H1 (cell line): ENCODE measurements around the gene TSR3. TPM values are rescaled to one million over a fixed set of nuclear protein-coding genes. Genes with fewer than 3 reads are reported as not detected.

ENCODE experiments used
- CBX5 ChIP-seq: fragments of 300-800, 300-1000 bp; sonication (generic); IDR thresholded peaks from 2 replicates; pipeline ENCODE4 v1.7.1; 2016; ENCODE audit warnings: antibody characterized with exemption, low read length, low read depth
- CBX8 ChIP-seq: fragments of 300-800, 300-1000 bp; sonication (generic); IDR thresholded peaks from 2 replicates; pipeline ENCODE4 v1.7.1; 2016; ENCODE audit warnings: low read depth, low read length, borderline replicate concordance
- MAX ChIP-seq: IDR thresholded peaks from 2 replicates; pipeline ENCODE4 v1.6.1; 2012; ENCODE audit warnings: inconsistent platforms
- RBBP5 ChIP-seq: IDR thresholded peaks from 2 replicates; pipeline ENCODE4 v1.7.1; 2012; ENCODE audit warnings: low read depth, mild to moderate bottlenecking, inconsistent platforms, low read length, moderate library complexity, borderline replicate concordance
- SP1 ChIP-seq: IDR thresholded peaks from 2 replicates; pipeline ENCODE4 v1.6.1; 2011; ENCODE audit warnings: low read depth, low read length
- TAF7 ChIP-seq: optimal IDR thresholded peaks from 2 replicates; pipeline ENCODE3; 2011; ENCODE audit warnings: low read depth, mild to moderate bottlenecking, inconsistent platforms, low read length, moderate library complexity, borderline replicate concordance
- polyA plus RNA-seq, 7 experiments: library from polyadenylated mRNA; depleted of rRNA in 3 of 7; stranded (reverse) in 5 of 7; unstranded in 2 of 7; fragments of >200 nt in 5 of 7; fragments of 200-250 nt in 2 of 7; gene quantifications; 1 replicate in 5 of 7; 2 replicates in 1 of 7; 4 replicates in 1 of 7; pipeline versions ENCODE4 v1.2.1 to v1.2.3, GENCODE V29; 2011 to 2013; ENCODE audit warnings: missing spikeins in 2 of 7, mixed read lengths in 2 of 7
- total RNA-seq: library from RNA; stranded (reverse); fragmentation: NEBNext Ultra II Directional; extraction: Animal tissue kit (Norgen Biotek cat#: 25700); gene quantifications from 2 replicates; pipeline ENCODE4 v1.2.1, GENCODE V29; 2021
- TF ChIP-seq, protein P1 (sequence below): fragments of 300-600 bp; sonication (generic); IDR thresholded peaks from 2 replicates; pipeline ENCODE4 v1.7.1; 2012; ENCODE audit warnings: low read length, moderate library complexity, mild to moderate bottlenecking, inconsistent platforms; ENCODE audit not compliant: insufficient replicate concordance

TSR3 gene
- total and polyA plus RNA-seq, 2 of the 8 experiments (the other 6 are each of a cell fraction or from before 2014, with no cell fraction given) = 43.1 to 52.3 TPM

GRCh38 chr16:1315081-1316032 is 36.3 kb downstream of the TSR3 start (continued):
- TF ChIP-seq, protein P1, sequence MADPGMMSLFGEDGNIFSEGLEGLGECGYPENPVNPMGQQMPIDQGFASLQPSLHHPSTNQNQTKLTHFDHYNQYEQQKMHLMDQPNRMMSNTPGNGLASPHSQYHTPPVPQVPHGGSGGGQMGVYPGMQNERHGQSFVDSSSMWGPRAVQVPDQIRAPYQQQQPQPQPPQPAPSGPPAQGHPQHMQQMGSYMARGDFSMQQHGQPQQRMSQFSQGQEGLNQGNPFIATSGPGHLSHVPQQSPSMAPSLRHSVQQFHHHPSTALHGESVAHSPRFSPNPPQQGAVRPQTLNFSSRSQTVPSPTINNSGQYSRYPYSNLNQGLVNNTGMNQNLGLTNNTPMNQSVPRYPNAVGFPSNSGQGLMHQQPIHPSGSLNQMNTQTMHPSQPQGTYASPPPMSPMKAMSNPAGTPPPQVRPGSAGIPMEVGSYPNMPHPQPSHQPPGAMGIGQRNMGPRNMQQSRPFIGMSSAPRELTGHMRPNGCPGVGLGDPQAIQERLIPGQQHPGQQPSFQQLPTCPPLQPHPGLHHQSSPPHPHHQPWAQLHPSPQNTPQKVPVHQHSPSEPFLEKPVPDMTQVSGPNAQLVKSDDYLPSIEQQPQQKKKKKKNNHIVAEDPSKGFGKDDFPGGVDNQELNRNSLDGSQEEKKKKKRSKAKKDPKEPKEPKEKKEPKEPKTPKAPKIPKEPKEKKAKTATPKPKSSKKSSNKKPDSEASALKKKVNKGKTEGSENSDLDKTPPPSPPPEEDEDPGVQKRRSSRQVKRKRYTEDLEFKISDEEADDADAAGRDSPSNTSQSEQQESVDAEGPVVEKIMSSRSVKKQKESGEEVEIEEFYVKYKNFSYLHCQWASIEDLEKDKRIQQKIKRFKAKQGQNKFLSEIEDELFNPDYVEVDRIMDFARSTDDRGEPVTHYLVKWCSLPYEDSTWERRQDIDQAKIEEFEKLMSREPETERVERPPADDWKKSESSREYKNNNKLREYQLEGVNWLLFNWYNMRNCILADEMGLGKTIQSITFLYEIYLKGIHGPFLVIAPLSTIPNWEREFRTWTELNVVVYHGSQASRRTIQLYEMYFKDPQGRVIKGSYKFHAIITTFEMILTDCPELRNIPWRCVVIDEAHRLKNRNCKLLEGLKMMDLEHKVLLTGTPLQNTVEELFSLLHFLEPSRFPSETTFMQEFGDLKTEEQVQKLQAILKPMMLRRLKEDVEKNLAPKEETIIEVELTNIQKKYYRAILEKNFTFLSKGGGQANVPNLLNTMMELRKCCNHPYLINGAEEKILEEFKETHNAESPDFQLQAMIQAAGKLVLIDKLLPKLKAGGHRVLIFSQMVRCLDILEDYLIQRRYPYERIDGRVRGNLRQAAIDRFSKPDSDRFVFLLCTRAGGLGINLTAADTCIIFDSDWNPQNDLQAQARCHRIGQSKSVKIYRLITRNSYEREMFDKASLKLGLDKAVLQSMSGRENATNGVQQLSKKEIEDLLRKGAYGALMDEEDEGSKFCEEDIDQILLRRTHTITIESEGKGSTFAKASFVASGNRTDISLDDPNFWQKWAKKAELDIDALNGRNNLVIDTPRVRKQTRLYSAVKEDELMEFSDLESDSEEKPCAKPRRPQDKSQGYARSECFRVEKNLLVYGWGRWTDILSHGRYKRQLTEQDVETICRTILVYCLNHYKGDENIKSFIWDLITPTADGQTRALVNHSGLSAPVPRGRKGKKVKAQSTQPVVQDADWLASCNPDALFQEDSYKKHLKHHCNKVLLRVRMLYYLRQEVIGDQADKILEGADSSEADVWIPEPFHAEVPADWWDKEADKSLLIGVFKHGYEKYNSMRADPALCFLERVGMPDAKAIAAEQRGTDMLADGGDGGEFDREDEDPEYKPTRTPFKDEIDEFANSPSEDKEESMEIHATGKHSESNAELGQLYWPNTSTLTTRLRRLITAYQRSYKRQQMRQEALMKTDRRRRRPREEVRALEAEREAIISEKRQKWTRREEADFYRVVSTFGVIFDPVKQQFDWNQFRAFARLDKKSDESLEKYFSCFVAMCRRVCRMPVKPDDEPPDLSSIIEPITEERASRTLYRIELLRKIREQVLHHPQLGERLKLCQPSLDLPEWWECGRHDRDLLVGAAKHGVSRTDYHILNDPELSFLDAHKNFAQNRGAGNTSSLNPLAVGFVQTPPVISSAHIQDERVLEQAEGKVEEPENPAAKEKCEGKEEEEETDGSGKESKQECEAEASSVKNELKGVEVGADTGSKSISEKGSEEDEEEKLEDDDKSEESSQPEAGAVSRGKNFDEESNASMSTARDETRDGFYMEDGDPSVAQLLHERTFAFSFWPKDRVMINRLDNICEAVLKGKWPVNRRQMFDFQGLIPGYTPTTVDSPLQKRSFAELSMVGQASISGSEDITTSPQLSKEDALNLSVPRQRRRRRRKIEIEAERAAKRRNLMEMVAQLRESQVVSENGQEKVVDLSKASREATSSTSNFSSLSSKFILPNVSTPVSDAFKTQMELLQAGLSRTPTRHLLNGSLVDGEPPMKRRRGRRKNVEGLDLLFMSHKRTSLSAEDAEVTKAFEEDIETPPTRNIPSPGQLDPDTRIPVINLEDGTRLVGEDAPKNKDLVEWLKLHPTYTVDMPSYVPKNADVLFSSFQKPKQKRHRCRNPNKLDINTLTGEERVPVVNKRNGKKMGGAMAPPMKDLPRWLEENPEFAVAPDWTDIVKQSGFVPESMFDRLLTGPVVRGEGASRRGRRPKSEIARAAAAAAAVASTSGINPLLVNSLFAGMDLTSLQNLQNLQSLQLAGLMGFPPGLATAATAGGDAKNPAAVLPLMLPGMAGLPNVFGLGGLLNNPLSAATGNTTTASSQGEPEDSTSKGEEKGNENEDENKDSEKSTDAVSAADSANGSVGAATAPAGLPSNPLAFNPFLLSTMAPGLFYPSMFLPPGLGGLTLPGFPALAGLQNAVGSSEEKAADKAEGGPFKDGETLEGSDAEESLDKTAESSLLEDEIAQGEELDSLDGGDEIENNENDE = no peak
- TF ChIP-seq CBX5 (no peak), RBBP5 (no peak), TAF7 (no peak), CBX8 (no peak), MAX (no peak), SP1 (no peak)
- TF ChIP-seq, all 59 proteins: peak for 0
